Activated gamma-delta T cell treated with Interleukin-2 at 50 U/mL for 16 hours (primary cell): Measurements from ENCODE around the gene ATF3.
"Not testable (repeated sequence)": the region's sequence is repeated elsewhere in the genome, so short reads cannot be mapped to it uniquely, and the experiment has no call there.

Experiments
- DNase-seq: peaks from one replicate; pipeline ENCODE4 v3.0.0-alpha.2; 2020

The ATF3 gene

DNA sequence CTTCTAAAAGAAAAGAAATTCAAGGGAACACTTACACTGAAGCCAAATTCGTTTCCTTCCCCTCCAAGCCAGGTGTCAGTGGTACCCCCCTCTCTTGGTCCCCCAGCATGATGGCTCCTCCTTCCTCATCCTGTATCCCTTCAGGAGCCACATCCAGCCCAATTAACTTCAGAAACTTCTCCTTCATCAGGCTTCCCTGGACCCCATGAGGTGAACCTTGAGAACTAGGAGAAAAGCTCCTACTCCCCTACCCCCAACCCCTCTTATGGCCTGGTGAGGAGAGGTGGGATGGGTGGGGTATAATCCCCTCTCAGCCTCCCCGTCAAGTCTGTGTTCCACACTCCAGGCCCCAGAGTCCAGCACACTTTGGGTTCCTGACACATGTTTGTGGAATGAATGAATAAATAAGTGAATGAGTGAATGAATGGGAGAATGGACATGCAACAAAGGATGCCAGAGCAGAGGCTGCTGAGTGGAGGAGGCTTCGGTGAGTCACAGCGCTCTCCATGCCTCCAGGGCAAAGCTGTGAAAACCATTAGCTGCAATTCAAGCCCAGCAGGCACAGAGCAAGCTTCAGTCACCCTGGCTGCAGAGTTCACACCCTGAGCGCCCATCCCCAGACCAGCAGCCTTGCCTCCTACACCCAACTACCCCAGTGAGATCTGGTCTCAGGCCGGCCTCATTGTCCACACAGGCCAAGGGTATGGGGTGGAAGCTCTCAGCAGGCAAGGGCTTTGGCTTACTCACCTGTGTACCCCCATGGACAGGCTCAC, 47.3 kb downstream of the ATF3 start:
- DNase-seq = no peak

DNA sequence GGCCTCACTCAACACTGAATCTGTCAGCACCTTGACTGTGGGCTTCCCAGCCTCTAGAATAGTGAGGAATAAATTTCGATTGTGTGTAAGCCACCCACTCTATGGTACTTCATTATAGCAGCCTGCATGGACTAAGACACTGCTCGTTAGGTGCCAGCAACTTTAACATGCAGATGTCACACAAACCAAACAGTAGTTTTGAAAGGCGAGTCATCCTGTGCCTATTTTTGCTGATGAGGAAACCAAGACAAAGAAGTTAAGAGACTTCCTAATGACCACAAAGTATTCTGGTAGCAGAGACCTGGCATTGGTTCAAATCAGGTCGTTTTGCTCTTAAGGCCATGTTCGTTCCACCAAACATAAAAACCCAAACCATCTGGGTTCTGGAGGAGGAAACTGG, 48.2 kb downstream of the ATF3 start:
- DNase-seq = no peak

DNA sequence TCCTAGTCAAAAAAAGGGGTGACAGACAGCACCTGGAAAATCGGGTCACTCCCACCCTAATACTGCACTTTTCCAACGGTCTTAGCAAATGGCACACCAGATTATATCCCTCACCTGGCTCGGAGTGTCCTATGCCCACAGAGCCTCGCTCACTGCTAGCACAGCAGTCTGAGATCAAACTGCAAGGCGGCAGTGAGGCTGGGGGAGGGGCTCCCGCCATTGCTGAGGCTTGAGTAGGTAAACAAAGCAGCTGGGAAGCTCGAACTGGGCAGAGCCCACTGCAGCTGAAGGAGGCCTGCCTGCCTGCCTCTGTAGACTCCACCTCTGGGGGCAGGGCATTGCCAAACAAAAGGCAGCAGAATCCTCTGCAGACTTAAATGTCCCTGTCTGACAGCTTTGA, 49.7 kb downstream of the ATF3 start:
- not testable (repeated sequence) for DNase-seq

DNA sequence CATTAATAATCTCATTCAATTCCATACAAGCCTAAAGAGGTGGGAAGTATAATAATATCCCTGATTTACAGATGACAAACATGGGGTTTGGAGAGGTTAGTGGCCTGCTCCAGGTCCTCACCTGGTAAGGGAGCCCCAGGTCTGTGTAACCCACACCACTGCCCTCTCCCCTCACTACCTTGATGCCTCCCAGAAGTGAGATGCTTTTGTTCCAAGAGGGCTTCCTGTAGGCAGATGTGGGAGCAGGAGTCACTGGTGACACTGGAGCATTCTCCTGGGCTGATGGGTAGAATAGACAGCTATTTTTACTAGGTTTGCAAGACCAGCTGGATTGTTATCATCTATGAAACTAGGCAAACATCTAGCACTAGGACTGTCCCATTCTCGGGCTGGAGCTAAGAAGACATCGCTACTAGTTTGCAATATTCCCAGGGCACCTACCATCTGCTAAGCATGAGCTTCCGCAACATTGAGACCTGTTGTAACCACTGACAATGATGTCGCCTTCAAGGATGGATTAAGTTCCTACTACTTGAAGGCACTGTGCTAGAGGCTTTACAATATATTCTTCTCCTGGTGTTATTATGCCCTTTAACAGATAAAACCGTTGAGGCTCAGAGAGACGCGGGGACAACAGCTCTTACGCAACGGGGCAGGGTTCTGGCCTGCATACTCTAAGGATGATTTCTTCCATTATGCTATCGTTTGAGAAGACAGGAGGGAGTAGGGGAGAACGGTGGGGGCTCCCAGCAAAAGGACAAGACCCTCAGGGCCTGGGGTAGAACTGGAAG, 56.0 kb downstream of the ATF3 start:
- DNase-seq = no peak

DNA sequence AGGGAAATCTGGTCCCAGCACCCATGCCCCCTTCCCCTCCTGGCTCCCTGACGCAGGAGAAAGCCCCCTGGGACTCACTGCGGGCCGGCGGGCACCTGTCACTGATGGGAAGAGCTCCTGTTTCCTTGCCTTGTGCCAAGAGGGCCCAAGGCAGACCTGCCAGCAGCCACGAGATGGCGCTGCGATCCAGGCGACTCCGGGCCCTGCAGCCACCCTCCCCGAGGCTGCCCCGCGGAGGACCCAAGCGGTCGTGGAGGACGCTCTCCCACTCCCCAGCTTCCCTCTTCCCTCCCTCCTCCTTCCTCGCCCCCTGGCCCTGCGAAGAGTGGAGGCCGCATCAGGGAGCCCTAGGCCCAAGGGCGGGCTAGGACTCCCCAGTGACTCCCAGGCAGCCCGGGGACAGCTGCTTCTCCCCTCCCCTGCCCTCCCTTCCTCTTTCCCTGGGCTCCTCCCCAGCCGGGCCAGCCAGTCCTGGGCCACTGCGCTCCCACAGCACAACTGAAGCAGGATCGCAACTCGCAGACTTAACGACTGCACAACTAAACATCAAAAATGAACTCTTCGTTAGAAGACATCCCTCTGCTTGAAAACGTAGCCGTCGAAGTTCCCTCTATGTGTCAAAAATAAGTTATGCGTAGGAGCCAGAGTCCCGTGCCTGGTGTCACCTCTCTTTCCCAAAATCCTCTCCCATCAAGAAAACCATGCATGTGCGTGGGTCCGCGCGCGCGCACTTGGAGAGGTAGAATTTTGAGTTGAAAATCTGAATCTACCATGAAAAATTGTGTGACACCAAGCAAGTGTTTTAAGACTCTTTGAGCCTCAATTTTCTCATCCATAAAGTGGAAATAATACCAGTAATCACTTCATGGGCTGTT, 56.9 kb downstream of the ATF3 start:
- peak; percentile 73 for DNase-seq

DNA sequence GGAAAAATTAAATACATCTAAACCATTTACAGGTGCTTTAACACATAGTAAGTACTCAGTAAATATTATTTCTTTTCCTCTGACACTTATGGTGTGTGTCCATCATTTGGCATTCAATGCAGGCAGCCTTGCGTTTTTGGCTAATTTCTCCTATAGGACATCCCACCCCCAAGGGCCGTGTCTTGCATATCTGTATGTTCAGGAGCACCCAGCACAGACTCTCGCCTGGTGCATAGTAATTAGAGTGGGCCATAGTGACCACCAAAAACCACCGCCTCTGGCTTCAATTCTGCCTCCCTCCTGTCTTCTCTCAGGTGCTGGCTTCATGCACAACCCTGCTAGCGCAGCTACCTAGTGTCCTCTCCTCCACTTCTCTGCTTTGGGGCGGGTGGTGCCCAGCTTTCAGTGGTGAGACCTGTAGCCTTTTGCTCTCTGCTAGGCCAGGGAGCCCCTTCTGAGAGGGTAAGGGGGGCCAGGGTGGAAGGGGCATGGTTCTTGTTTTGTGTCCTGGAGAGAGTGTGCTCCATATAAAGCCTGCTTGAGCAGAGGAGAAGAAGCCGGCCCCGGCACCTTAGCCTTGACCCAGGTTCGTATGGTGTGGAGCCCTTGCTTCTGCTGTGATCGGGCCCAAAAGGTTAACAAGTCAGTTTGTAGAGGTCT, 57.7 kb downstream of the ATF3 start:
- no peak for DNase-seq

DNA sequence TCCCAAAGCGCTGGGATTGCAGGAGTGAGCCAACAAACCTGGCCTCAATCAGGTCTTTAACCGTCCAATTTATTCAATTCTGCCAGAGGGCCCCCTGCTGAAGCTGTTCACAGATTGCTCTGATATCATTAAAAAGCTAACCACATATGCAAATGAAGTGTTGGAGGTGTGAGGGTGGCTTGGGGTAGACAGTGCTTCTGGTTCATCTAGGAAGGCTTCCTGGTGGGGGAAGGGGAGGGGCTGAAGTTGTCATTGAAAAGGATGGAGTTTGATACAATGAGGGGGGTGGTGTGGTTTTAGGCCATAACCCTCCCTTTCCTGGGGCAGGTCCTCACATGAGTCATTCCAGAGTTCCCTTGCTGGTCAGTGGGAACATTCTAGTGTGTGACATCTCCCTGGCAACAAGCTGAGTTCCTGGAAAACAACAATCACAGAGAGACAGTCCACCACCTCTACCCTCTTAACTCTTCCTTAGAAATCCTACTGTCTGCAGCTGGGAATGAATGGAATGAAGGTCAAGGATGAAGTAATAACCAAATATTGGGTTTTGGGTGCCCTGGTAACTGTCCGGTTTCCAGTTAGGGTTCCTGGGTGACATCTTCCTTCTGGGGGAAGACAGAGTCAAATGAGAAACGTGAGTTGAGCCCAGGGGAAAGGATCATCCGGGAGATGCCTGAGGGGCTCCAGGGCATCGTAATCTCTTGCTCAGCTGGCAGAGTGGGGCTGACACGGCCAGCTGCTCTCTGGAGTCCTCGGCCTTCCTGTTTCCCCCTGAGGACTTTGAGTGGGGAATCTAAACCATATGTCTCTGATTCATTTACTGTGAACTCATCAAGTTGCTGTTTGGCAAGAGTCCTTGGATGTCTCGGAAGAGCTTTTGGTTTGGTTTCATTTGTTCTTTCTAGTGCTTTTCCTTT, 58.9 kb downstream of the ATF3 start:
- DNase-seq = no peak

DNA sequence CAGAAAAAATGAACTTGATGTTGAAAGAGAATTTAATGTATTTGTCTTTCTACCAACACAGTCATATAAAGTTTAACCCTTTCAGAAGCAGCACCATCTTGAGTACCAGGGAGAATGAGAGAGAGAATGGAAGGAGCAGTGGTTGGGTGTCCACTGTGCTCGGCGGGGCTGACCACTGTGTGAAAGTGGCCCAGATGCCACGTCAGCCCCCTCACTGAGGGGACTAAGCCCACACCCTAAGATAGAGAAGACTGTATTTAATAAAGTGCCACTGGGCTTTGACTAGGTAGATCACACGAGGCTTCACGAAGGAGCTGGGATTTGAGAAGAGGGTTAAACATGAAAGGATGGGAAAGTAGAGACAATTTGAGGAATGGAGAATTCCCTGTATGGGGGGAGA, 59.9 kb downstream of the ATF3 start:
- DNase-seq = no peak

DNA sequence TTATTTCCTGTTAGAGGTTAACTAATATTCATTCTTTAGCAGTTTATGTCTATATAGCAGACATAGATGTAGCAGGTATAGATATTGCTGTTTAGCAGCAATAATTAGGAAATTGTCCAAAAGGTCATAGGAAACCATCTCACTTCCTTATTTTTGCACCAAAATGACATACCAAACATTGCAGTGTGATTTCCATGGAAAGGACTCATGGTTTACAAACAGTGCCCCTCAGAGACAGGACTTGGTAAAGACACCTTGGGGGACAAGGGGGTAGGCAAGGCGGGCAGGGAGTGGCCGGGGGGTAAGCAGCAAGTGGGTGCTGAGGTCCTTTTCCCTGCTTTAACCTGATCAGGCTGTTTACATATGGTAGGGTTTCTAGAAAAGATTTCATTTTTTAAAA, 60.5 kb downstream of the ATF3 start:
- DNase-seq = no peak

DNA sequence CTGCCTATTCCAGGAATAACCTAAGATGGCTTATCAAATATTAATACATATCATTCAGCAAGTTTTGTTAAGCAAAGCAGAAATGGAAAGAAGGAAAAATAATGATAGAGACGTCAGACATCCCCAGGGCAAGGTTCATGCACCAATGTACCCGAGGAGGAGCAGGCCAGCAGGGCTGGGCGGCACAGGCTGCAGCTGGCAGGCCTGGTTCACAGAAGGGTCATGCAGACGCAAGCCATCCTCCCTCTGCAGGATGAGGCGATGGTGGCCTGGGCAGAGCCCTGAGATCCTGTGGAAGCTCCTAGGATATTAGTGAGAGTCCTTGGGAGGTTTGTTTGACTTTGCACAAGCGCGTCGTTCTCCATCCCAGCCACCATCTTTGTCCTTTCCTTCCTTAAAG, 61.0 kb downstream of the ATF3 start:
- no peak for DNase-seq

DNA sequence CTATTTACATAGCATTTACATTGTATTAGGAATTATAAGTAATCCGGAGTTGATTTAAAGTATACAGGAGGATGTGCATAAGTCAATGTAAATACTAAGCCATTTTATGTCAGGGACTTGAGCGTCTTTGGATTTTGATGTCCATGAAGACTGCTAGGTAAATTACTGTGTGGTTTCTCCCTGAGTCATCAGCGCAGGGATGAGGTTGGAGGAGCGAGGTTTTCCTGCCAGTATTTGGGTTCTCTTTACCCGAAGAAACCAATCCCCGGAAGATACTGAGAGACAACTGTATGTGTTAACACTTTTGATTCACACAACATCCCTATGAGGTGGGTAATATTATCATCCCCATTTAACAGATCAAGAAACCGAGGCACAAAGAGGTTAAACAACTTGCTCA, 61.7 kb downstream of the ATF3 start:
- DNase-seq = no peak
